ENCODE results near the gene SCRN2.

The SCRN2 gene

DNA sequence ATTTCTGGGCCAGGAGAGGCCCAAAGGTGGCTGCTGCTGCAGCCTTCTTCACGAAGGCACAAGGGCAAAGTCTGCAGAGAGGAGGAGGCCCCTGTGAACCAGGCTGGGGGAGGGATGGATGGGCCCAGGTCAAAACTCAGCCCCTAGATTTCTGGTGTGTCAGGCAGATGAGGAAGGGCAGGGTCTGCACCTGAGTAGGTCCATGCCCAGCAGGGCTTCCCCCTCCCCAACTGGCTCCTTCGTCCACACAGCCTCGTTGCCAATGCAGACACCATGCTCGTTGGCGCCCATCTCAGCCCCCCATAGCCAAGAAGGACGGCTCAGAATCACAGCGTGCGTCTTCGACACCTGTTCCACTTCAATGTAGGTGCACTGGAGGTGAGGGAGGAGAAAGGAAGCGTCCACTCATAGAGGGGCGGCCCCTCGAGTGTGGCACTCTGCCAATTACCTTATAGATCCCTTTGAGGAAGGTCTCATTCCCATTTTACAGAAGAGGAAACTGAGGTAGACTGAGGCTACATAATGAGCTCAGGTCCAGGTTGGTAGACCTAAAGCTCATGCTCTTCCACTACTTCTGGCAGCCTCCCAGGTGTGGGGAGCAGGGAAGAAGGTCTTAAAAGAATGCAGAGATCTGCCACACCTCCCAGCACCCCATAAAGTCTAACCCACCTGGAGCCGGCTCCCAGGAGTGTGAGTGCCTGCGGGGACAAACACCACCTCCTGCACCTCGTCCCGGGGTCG is 902 bp downstream of the SCRN2 start:
- Mint-ChIP-seq H3K27ac (peak overlapping the region; percentile 28 to 89 (median 66)), H3K27me3 (ENCODE audit: low read depth) (peaks cover 19% of the 10 kb centered on the region), H3K4me3 (peak overlapping the region; percentile 95 to 99 (median 95)), H3K36me3 (ENCODE audit: low read depth) (peaks cover 6% of the 10 kb centered on the region), H3K4me1 (peaks cover 40% of the 10 kb centered on the region), H3K9me3 (no peaks in the 10 kb centered on the region)
- TF ChIP-seq, protein P1, sequence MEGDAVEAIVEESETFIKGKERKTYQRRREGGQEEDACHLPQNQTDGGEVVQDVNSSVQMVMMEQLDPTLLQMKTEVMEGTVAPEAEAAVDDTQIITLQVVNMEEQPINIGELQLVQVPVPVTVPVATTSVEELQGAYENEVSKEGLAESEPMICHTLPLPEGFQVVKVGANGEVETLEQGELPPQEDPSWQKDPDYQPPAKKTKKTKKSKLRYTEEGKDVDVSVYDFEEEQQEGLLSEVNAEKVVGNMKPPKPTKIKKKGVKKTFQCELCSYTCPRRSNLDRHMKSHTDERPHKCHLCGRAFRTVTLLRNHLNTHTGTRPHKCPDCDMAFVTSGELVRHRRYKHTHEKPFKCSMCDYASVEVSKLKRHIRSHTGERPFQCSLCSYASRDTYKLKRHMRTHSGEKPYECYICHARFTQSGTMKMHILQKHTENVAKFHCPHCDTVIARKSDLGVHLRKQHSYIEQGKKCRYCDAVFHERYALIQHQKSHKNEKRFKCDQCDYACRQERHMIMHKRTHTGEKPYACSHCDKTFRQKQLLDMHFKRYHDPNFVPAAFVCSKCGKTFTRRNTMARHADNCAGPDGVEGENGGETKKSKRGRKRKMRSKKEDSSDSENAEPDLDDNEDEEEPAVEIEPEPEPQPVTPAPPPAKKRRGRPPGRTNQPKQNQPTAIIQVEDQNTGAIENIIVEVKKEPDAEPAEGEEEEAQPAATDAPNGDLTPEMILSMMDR (IDR thresholded peaks at IDR 0.05; ENCODE audit: unreplicated experiment in 3 of 3), result no peak

DNA sequence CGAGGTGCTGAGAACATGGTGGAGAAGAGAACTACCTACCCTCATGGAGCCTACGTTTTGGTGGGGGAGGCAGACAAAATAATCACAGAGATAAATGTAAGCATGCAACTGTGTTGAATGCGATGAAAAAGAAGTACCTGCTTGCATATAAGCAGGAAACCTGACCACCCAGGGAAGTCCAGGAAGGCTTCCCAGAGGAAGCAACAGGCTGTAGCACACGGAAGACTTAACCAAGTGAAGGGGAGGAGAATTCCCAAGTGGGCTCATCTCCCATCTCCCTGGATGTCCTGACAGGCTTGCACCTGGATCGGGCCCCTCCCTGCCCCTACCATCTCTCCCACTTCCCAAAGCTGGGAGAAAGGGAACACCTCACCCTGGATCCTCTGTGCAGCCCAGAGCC is 2.0 kb downstream of the SCRN2 start:
- H3K36me3 Mint-ChIP-seq (ENCODE audit: low read depth), result peaks cover 6% of the 10 kb centered on the region
- H3K27me3 Mint-ChIP-seq (ENCODE audit: low read depth), result peaks cover 8% of the 10 kb centered on the region
- H3K4me3 Mint-ChIP-seq, result peak overlapping the region; percentile 95 to 99 (median 95)
- H3K27ac Mint-ChIP-seq, result no peak overlapping the region
- TF ChIP-seq, protein P1 (IDR thresholded peaks at IDR 0.05; ENCODE audit: unreplicated experiment in 3 of 3), result no peak
- no peaks in the 10 kb centered on the region for H3K9me3 Mint-ChIP-seq
- H3K4me1 Mint-ChIP-seq, result peaks cover 29% of the 10 kb centered on the region

DNA sequence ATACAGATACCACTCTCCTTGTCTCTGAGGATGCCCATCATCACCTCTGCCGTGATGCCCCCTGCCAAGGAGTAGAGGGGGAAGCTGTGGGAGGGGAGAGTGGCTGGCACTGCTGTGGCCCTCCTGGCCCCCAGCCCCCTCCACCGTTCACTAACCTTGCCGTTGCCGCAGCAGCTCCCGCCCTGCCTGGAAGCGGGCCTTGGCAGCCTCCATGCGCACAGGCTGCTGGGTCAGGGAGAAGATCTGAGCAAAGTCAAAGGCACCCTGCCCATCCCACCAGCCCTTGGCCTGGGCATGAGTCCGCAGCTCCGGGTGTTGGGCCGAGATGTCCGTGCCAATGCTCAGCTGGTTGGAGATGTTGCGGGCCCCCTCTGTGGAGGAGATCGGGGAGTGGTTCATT is 2.4 kb downstream of the SCRN2 start:
- peaks cover 7% of the 10 kb centered on the region for H3K27me3 Mint-ChIP-seq (ENCODE audit: low read depth)
- H3K4me3 Mint-ChIP-seq, result peak overlapping the region; percentile 48 to 79 (median 65)
- H3K9me3 Mint-ChIP-seq, result no peaks in the 10 kb centered on the region
- TF ChIP-seq, protein P1 (IDR thresholded peaks at IDR 0.05; ENCODE audit: unreplicated experiment in 3 of 3), result no peak
- peaks cover 29% of the 10 kb centered on the region for H3K4me1 Mint-ChIP-seq
- H3K27ac Mint-ChIP-seq, result no peak overlapping the region
- peaks cover 6% of the 10 kb centered on the region for H3K36me3 Mint-ChIP-seq (ENCODE audit: low read depth)

DNA sequence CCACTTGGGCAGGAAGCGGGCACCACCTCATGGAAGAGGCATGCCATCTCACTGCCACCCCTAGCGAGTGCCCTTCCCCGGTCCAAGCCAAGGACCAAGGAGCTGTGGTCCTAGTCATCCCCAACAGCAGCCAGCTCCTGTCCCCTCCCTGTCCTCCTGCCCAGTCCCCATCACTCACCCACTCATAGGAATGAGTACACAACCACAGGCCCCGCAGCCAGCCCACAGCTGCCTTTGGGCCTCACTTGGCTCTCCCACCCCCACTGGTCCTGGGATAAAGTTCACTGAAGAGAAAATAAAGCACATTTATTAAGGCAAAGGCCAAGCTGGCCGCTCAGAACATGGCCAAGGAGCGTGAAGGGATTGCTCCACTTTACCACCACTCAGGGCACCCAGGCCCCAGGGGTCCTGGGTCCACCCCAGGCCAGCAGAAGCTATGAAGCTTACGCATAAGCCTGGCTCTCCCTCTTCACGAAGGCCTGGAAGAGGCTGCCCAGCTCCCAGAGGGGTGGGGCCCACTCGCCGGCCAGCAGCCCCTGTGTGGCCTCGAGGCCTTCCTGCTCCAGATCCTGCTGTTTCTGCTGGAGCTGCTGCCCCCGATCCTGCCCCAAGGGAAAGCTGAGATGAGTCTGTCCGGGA is 3.6 kb downstream of the SCRN2 start:
- Mint-ChIP-seq H3K9me3 (no peaks in the 10 kb centered on the region), H3K27me3 (ENCODE audit: low read depth) (no peaks in the 10 kb centered on the region), H3K27ac (peak overlapping the region; percentile 42 to 80 (median 45)), H3K4me1 (peaks cover 21% of the 10 kb centered on the region), H3K4me3 (peak overlapping the region; percentile 13 to 40 (median 38)), H3K36me3 (ENCODE audit: low read depth) (peaks cover 6% of the 10 kb centered on the region)
- TF ChIP-seq, protein P1 (IDR thresholded peaks at IDR 0.05; ENCODE audit: unreplicated experiment in 3 of 3), result no peak

DNA sequence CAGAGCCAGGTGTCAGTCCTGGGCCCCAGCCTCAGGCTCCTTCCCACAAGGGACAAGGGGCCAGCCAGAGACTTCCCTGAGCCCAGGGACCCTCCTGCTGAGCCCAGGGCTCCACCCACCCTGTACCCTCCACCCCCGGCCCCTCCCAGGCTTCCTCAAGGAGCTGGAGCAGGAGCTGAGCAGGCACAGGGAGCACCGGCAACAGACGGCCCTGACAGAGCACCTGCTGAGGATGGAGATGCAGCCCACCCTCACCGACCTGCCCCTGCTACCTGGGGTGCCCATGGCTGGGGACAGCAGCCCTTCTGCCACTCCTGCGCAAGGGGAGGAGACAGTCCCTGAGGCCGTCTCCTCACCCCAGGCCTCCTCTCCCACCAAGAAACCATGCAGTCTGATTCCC is 4.5 kb downstream of the SCRN2 start:
- Mint-ChIP-seq H3K27ac (no peak overlapping the region), H3K4me1 (peaks cover 24% of the 10 kb centered on the region), H3K36me3 (ENCODE audit: low read depth) (peaks cover 6% of the 10 kb centered on the region), H3K4me3 (no peak overlapping the region), H3K27me3 (ENCODE audit: low read depth) (no peaks in the 10 kb centered on the region), H3K9me3 (no peaks in the 10 kb centered on the region)
- TF ChIP-seq, protein P1 (IDR thresholded peaks at IDR 0.05; ENCODE audit: unreplicated experiment in 3 of 3), result no peak

Measured in nephron (organoid).